PC-3 (cell line): ENCODE measurements around the gene SLC7A10. TPM values are rescaled to one million over a fixed set of nuclear protein-coding genes. Genes with fewer than 3 reads are reported as not detected.

Experiments used
- ATAC-seq: fragments of 200-7000 bp; cut with Tn5 transposase; 2 replicates; pipeline ENCODE4 v1.9.1; 2020; ENCODE audit warnings: mild to moderate bottlenecking, moderate library complexity
- BruUV-seq: library from RNA; stranded (reverse); fragments of 400-500 nt; replicated peaks from 2 replicates; lab custom pipeline; 2021; lab: Mats Ljungman, UMichigan
- CTCF ChIA-PET: fragments of 300-600 bp; sonication (Branson Sonifier 250); formaldehyde crosslinking; loops from one replicate; lab custom pipeline; 2022; ENCODE audit warnings: antibody characterized with exemption; lab: Charles Lee
- POLR2A ChIA-PET: fragments of 300-600 bp; sonication (Branson Sonifier 250); formaldehyde crosslinking; loops from one replicate; lab custom pipeline; 2022; ENCODE audit warnings: antibody characterized with exemption; ENCODE audit not compliant: unreplicated experiment; lab: Charles Lee
- DNase-seq: peaks from one replicate; pipeline ENCODE4 v3.0.0-alpha.2; 2015
- H2AFZ ChIP-seq: fragments of 300-600 bp; sonication (generic); 2 replicates; pipeline ENCODE4 v1.6.0; 2016; ENCODE audit warnings: antibody characterized with exemption, low read length
- H3F3A ChIP-seq: fragments of 300-600 bp; sonication (generic); one replicate; pipeline ENCODE4 v1.6.0; 2017; ENCODE audit warnings: antibody characterized with exemption, low read length, control low read depth, mild to moderate bottlenecking; ENCODE audit not compliant: unreplicated experiment
- H3K27ac ChIP-seq: fragments of 300-600 bp; sonication (generic); 2 replicates; pipeline ENCODE4 v1.5.1; 2016; ENCODE audit warnings: mild to moderate bottlenecking, low read length
- H3K27me3 ChIP-seq: fragments of 300-600 bp; sonication (generic); 2 replicates; pipeline ENCODE4 v1.6.1; 2016; ENCODE audit warnings: low read length, mixed read lengths
- H3K36me3 ChIP-seq: fragments of 300-600 bp; sonication (generic); 2 replicates; pipeline ENCODE4 v1.6.1; 2016; ENCODE audit warnings: low read depth, mixed run types, low read length, mixed read lengths
- H3K4me1 ChIP-seq: fragments of 300-600 bp; sonication (generic); 2 replicates; pipeline ENCODE4 v1.5.1; 2016; ENCODE audit warnings: low read length; ENCODE audit not compliant: insufficient read depth
- H3K4me2 ChIP-seq: fragments of 300-600 bp; sonication (generic); 2 replicates; pipeline ENCODE4 v1.6.0; 2016; ENCODE audit warnings: low read length
- H3K4me3 ChIP-seq: fragments of 300-600 bp; sonication (generic); 2 replicates; pipeline ENCODE4 v1.5.1; 2016; ENCODE audit warnings: mild to moderate bottlenecking, low read length, mixed read lengths
- H3K79me2 ChIP-seq: fragments of 300-600 bp; sonication (generic); 2 replicates; pipeline ENCODE4 v1.6.1; 2017; ENCODE audit warnings: low read length, mixed read lengths
- H3K9ac ChIP-seq: fragments of 300-600 bp; sonication (generic); 2 replicates; pipeline ENCODE4 v1.6.0; 2016; ENCODE audit warnings: mild to moderate bottlenecking, low read length
- H3K9me2 ChIP-seq: fragments of 300-600 bp; sonication (generic); replicated peaks from 2 replicates; pipeline ENCODE4 v1.6.1; 2016; ENCODE audit warnings: mixed run types, low read length, mixed read lengths
- H3K9me3 ChIP-seq: fragments of 300-600 bp; sonication (generic); 2 replicates; pipeline ENCODE4 v1.6.1; 2016; ENCODE audit warnings: low read length, mixed read lengths
- H4K20me1 ChIP-seq: fragments of 300-600 bp; sonication (generic); 2 replicates; pipeline ENCODE4 v1.6.1; 2016; ENCODE audit warnings: low read length, mixed read lengths
- CTCF ChIP-seq: fragments of 300-600 bp; sonication (generic); conservative IDR thresholded peaks from 2 replicates; pipeline ENCODE4 v1.5.1; 2017; ENCODE audit warnings: antibody characterized with exemption, low read depth, mild to moderate bottlenecking, low read length
- EZH2 ChIP-seq: fragments of 300-600 bp; sonication (generic); IDR thresholded peaks from one replicate; pipeline ENCODE4 v1.6.1; 2017; ENCODE audit warnings: antibody characterized with exemption, mild to moderate bottlenecking, low read length; ENCODE audit not compliant: unreplicated experiment
- EZH2phosphoT487 ChIP-seq: fragments of 300-600 bp; sonication (generic); IDR thresholded peaks from 2 replicates; pipeline ENCODE4 v1.6.1; 2018; ENCODE audit warnings: mild to moderate bottlenecking, antibody characterized with exemption, low read length, borderline replicate concordance
- intact Hi-C: fragments of 100-400 bp; cut with micrococcal nuclease; formaldehyde crosslinking; loops from 2 replicates; pipeline ENCODE4 v1.9.0; 2023
- total RNA-seq: library from RNA; depleted of rRNA; stranded (reverse); fragments of >200 nt; gene quantifications from 2 replicates; pipeline ENCODE4 v1.2.3, GENCODE V29; 2014

Gene SLC7A10
- total RNA-seq, 1 experiment from 2014 or later: not detected

- ATAC-seq (no peak), DNase-seq (no peak)
- Histone ChIP-seq H3K4me3 (no peak overlapping the region), H3K4me1 (no peaks in the 10 kb centered on the region), H3K79me2 (no peaks in the 10 kb centered on the region), H3K4me2 (no peak overlapping the region), H4K20me1 (no peaks in the 10 kb centered on the region), H3K9me2 (no peaks in the 10 kb centered on the region), H3K9ac (no peak overlapping the region), H3K27me3 (no peaks in the 10 kb centered on the region), H3K27ac (no peak overlapping the region), H3F3A (no peaks in the 10 kb centered on the region), H3K9me3 (no peaks in the 10 kb centered on the region), H3K36me3 (no peaks in the 10 kb centered on the region), H2AFZ (no peak overlapping the region)
- BruUV-seq: no TSS peak
- intact Hi-C loops: loop anchor here (10.0 kb wide), 1 partner anchor 47 kb away; no protein-coding TSS in a partner anchor
- POLR2A ChIA-PET: no interaction called here
- CTCF ChIA-PET: interaction anchor here (0.5 kb wide), 1 partner anchor 12 kb away, joined by 3 read pairs; no protein-coding TSS in a partner anchor
- no peak for TF ChIP-seq EZH2
- no peak for TF ChIP-seq EZH2phosphoT487
- TF ChIP-seq CTCF: no peak
Observed at GRCh38 chr19:33248104-33248503, 22.5 kb upstream of the SLC7A10 start.

- POLR2A ChIA-PET: no interaction called here
- Histone ChIP-seq H3K27ac (no peak overlapping the region), H3K27me3 (no peaks in the 10 kb centered on the region), H3K4me3 (no peak overlapping the region), H3K9me2 (no peaks in the 10 kb centered on the region), H3K4me1 (no peaks in the 10 kb centered on the region), H2AFZ (no peak overlapping the region), H3K4me2 (no peak overlapping the region), H3K79me2 (no peaks in the 10 kb centered on the region), H3F3A (no peaks in the 10 kb centered on the region), H3K9me3 (no peaks in the 10 kb centered on the region), H4K20me1 (no peaks in the 10 kb centered on the region), H3K36me3 (no peaks in the 10 kb centered on the region), H3K9ac (no peak overlapping the region)
- TF ChIP-seq EZH2 (no peak), CTCF (no peak), EZH2phosphoT487 (no peak)
- BruUV-seq: no TSS peak
- CTCF ChIA-PET: interaction anchor here (0.5 kb wide), 1 partner anchor 11 kb away, joined by 3 read pairs; no protein-coding TSS in a partner anchor
- DNase-seq (no peak), ATAC-seq (no peak)
- intact Hi-C loops: loop anchor here (10.0 kb wide), 1 partner anchor 47 kb away; no protein-coding TSS in a partner anchor
Observed at GRCh38 chr19:33247441-33247819, 21.8 kb upstream of the SLC7A10 start.

GRCh38 chr19:33246709-33247440 is 21.2 kb upstream of the SLC7A10 start:
- no peaks in the 10 kb centered on the region for H3K36me3 ChIP-seq
- H3K9ac ChIP-seq: no peak overlapping the region
- H2AFZ ChIP-seq: no peak overlapping the region
- ChIA-PET CTCF (no interaction called here), POLR2A (no interaction called here)
- TF ChIP-seq EZH2 (no peak), EZH2phosphoT487 (no peak), CTCF (no peak)
- no peaks in the 10 kb centered on the region for H3K79me2 ChIP-seq
- intact Hi-C loops: loop anchor here (10.0 kb wide), 1 partner anchor 48 kb away; no protein-coding TSS in a partner anchor
- H3F3A ChIP-seq: no peaks in the 10 kb centered on the region
- no peak for DNase-seq
- ATAC-seq: no peak
- H3K27ac ChIP-seq: no peak overlapping the region
- H3K9me3 ChIP-seq: no peaks in the 10 kb centered on the region
- no peaks in the 10 kb centered on the region for H3K4me1 ChIP-seq
- no peak overlapping the region for H3K4me2 ChIP-seq
- no TSS peak for BruUV-seq
- no peak overlapping the region for H3K4me3 ChIP-seq
- H3K9me2 ChIP-seq: no peaks in the 10 kb centered on the region
- H4K20me1 ChIP-seq: no peaks in the 10 kb centered on the region
- no peaks in the 10 kb centered on the region for H3K27me3 ChIP-seq
